Measurements from ENCODE around the gene NODAL.
A peak's percentile ranks its signal among the peaks of the same experiment; 100 is the strongest.

The NODAL gene

GRCh38 chr10:70432561-70433263, 8.8 kb downstream of the NODAL start:
- DNase-seq, result no peak

- DNase-seq, result no peak
Measured at GRCh38 chr10:70432101-70432500, 9.4 kb downstream of the NODAL start.

GRCh38 chr10:70430493-70431445, 10.7 kb downstream of the NODAL start:
- DNase-seq, result no peak

GRCh38 chr10:70426823-70427222, 14.7 kb downstream of the NODAL start:
- DNase-seq, result no peak

- no peak for DNase-seq
Measured at GRCh38 chr10:70425096-70425495, 16.4 kb downstream of the NODAL start.

GRCh38 chr10:70424320-70424719, 17.2 kb downstream of the NODAL start:
- DNase-seq, result no peak

- no peak for DNase-seq
Measured at GRCh38 chr10:70418713-70419112, 22.8 kb downstream of the NODAL start.

- DNase-seq, result no peak
Measured at GRCh38 chr10:70418229-70418628, 23.3 kb downstream of the NODAL start.

- no peak for DNase-seq
Measured at GRCh38 chr10:70417568-70417967, 23.9 kb downstream of the NODAL start.

- DNase-seq, result no peak
Measured at GRCh38 chr10:70412356-70412755, 29.1 kb downstream of the NODAL start.

- DNase-seq, result no peak
Measured at GRCh38 chr10:70410608-70411007, 30.9 kb downstream of the NODAL start.

GRCh38 chr10:70409772-70410171, 31.7 kb downstream of the NODAL start:
- DNase-seq, result no peak

GRCh38 chr10:70405037-70405824, 36.2 kb downstream of the NODAL start:
- no peak for DNase-seq

GRCh38 chr10:70404787-70405036, 36.8 kb downstream of the NODAL start:
- no peak for DNase-seq

- peak; percentile 92 for DNase-seq
Measured at GRCh38 chr10:70404036-70404786, 37.3 kb downstream of the NODAL start, which contains the start of gene EIF4EBP2. TSS of gene EIF4EBP2 (plus strand) at chr10:70404145. CDS start at chr10:70404402, 257 bp downstream.

GRCh38 chr10:70403483-70404035, 37.9 kb downstream of the NODAL start:
- DNase-seq, result no peak

GRCh38 chr10:70399177-70399576, 42.3 kb downstream of the NODAL start:
- DNase-seq, result no peak

GRCh38 chr10:70396140-70396539, 45.3 kb downstream of the NODAL start:
- DNase-seq, result no peak

- no peak for DNase-seq
Measured at GRCh38 chr10:70391654-70392053, 49.8 kb downstream of the NODAL start.
